ENCODE measurements around the gene GCDH. TPM values are rescaled to one million over a fixed set of nuclear protein-coding genes. Genes with fewer than 3 reads are reported as not detected.

The GCDH gene
- total and polyA plus RNA-seq, 2 donors from 2014 or later = 21.9 to 45.6 TPM

GRCh38 chr19:12875086-12875485 is 15.9 kb upstream of the GCDH start:
- TF ChIP-seq CTCF (IDR thresholded peaks at IDR 0.05; ENCODE audit: borderline replicate concordance, extremely low read depth, insufficient read depth) = no peak
- no peak for FAIRE-seq
- H3K27ac ChIP-seq (ENCODE audit: low read depth in 2 of 2, low read length in 2 of 2) = no peak overlapping the region
- H3K9ac ChIP-seq (ENCODE audit: low read length in 3 of 3) = no peak overlapping the region
- H3K4me1 ChIP-seq (ENCODE audit: control insufficient read depth in 2 of 3, insufficient read depth in 2 of 3, low read depth in 1 of 3, low read length in 3 of 3) = no peaks in the 10 kb centered on the region
- H3K36me3 ChIP-seq (ENCODE audit: control insufficient read depth in 2 of 3, insufficient read depth in 3 of 3, low read length in 3 of 3) = peaks cover 0 to 7% (median 6%) of the 10 kb centered on the region in 3 donors
- DNase-seq = no peak
- H3K27me3 ChIP-seq (ENCODE audit: control insufficient read depth, insufficient read depth, low read length) = no peaks in the 10 kb centered on the region
- no peaks in the 10 kb centered on the region for H3K9me3 ChIP-seq (ENCODE audit: control insufficient read depth in 2 of 3, insufficient read depth in 1 of 3, low read length in 3 of 3)
- H3K4me3 ChIP-seq (ENCODE audit: low read length in 3 of 3) = no peak overlapping the region
- intact Hi-C loops (cut with DNase I) = no loop called here

- no peak for TF ChIP-seq CTCF (IDR thresholded peaks at IDR 0.05; ENCODE audit: borderline replicate concordance, extremely low read depth, insufficient read depth)
- Histone ChIP-seq H3K4me3 (ENCODE audit: low read length in 3 of 3) (peak overlapping the region; percentile 32 to 81 (median 68)), H3K4me1 (ENCODE audit: control insufficient read depth in 2 of 3, insufficient read depth in 2 of 3, low read depth in 1 of 3, low read length in 3 of 3) (peaks cover 0 to 2% (median 0%) of the 10 kb centered on the region in 3 donors), H3K36me3 (ENCODE audit: control insufficient read depth in 2 of 3, insufficient read depth in 3 of 3, low read length in 3 of 3) (peaks cover 0 to 7% (median 6%) of the 10 kb centered on the region in 3 donors), H3K27me3 (ENCODE audit: control insufficient read depth, insufficient read depth, low read length) (peaks cover 8% of the 10 kb centered on the region), H3K27ac (ENCODE audit: low read depth in 2 of 2, low read length in 2 of 2) (peak overlapping the region; percentile 12 to 69), H3K9me3 (ENCODE audit: control insufficient read depth in 2 of 3, insufficient read depth in 1 of 3, low read length in 3 of 3) (no peaks in the 10 kb centered on the region), H3K9ac (ENCODE audit: low read length in 3 of 3) (peak overlapping the region in 2 of 3 donors; percentile 77)
- intact Hi-C loops (cut with DNase I) = no loop called here
- FAIRE-seq (no peak), DNase-seq (peak in 3 of 5 donors; percentile 36 to 81 (median 41))
Measured at GRCh38 chr19:12880551-12881171, 10.3 kb upstream of the GCDH start.

GRCh38 chr19:12881172-12881808 is 9.7 kb upstream of the GCDH start, which contains the start of gene DNASE2:
TSS of gene DNASE2 (minus strand) at chr19:12881449. CDS start at chr19:12881375, 74 bp downstream.
- intact Hi-C loops (cut with DNase I) = no loop called here
- TF ChIP-seq CTCF (IDR thresholded peaks at IDR 0.05; ENCODE audit: borderline replicate concordance, extremely low read depth, insufficient read depth) = no peak
- no peaks in the 10 kb centered on the region for H3K9me3 ChIP-seq (ENCODE audit: control insufficient read depth in 2 of 3, insufficient read depth in 1 of 3, low read length in 3 of 3)
- peak within 1 kb of the TSS in 2 of 3 donors; percentile 77 for H3K9ac ChIP-seq (ENCODE audit: low read length in 3 of 3)
- H3K36me3 ChIP-seq (ENCODE audit: control insufficient read depth in 2 of 3, insufficient read depth in 3 of 3, low read length in 3 of 3) = peaks cover 0 to 7% (median 6%) of the 10 kb centered on the region in 3 donors
- H3K27me3 ChIP-seq (ENCODE audit: control insufficient read depth, insufficient read depth, low read length) = peaks cover 8% of the 10 kb centered on the region
- H3K27ac ChIP-seq (ENCODE audit: low read depth in 2 of 2, low read length in 2 of 2) = peak within 1 kb of the TSS; percentile 12 to 69
- DNase-seq = peak; percentile 85 to 98 (median 90)
- FAIRE-seq = no peak
- peaks cover 0 to 2% (median 0%) of the 10 kb centered on the region in 3 donors for H3K4me1 ChIP-seq (ENCODE audit: control insufficient read depth in 2 of 3, insufficient read depth in 2 of 3, low read depth in 1 of 3, low read length in 3 of 3)
- H3K4me3 ChIP-seq (ENCODE audit: low read length in 3 of 3) = peak within 1 kb of the TSS; percentile 32 to 81 (median 68)

Data from kidney (tissue), 14 donors.